H1 (cell line): Measurements from ENCODE around the gene RBM18. TPM values are rescaled to one million over a fixed set of nuclear protein-coding genes. Genes with fewer than 3 reads are reported as not detected.
A peak's percentile ranks its signal among the peaks of the same experiment; 100 is the strongest.

Experiments used
- CTCF ChIA-PET: fragments of 300-600 bp; sonication (Branson Sonifier 250); formaldehyde crosslinking; loops from one replicate; lab custom pipeline; 2021; ENCODE audit not compliant: partially characterized antibody; lab: Charles Lee
- POLR2A ChIA-PET: fragments of 300-600 bp; sonication (Branson Sonifier 250); formaldehyde crosslinking; loops from one replicate; lab custom pipeline; 2021; ENCODE audit warnings: inconsistent platforms; ENCODE audit not compliant: partially characterized antibody; lab: Charles Lee
- DNase-seq, 2 experiments: peaks; one replicate each; pipeline versions ENCODE4 v3.0.0 to v3.0.0-alpha.2; 2010 to 2022; ENCODE audit warnings: low spot score in 2 of 2, low read depth in 1 of 2, mixed read lengths in 1 of 2
- FAIRE-seq: peaks from 2 replicates; lab custom pipeline; 2011; peaks lifted over from hg19 to GRCh38; lab: Jason Lieb, UNC
- H2AFZ ChIP-seq: 2 replicates; pipeline ENCODE4 v1.8.1; 2012; ENCODE audit warnings: low read length, inconsistent platforms
- H2AK5ac ChIP-seq: 2 replicates; pipeline ENCODE4 v1.6.1; 2013; ENCODE audit warnings: low read depth, low read length
- H2BK120ac ChIP-seq: replicated peaks from 2 replicates; pipeline ENCODE3; 2013; ENCODE audit warnings: low read depth, low read length, inconsistent platforms
- H2BK12ac ChIP-seq: 2 replicates; pipeline ENCODE4 v1.6.1; 2013; ENCODE audit warnings: low read depth, low read length
- H2BK15ac ChIP-seq: 2 replicates; pipeline ENCODE4 v1.6.1; 2013; ENCODE audit warnings: low read length
- H2BK20ac ChIP-seq: 2 replicates; pipeline ENCODE4 v1.6.1; 2013; ENCODE audit warnings: low read length
- H2BK5ac ChIP-seq: 2 replicates; pipeline ENCODE4 v1.6.1; 2013; ENCODE audit warnings: low read depth, low read length
- H3K14ac ChIP-seq: 2 replicates; pipeline ENCODE4 v1.6.1; 2013; ENCODE audit warnings: inconsistent platforms; ENCODE audit not compliant: insufficient read length
- H3K18ac ChIP-seq: 2 replicates; pipeline ENCODE4 v1.6.1; 2013; ENCODE audit warnings: low read length; ENCODE audit errors: extremely low read depth
- H3K23ac ChIP-seq: 2 replicates; pipeline ENCODE4 v1.6.1; 2013; ENCODE audit warnings: inconsistent platforms; ENCODE audit not compliant: insufficient read length
- H3K23me2 ChIP-seq: 2 replicates; pipeline ENCODE4 v1.6.1; 2013; ENCODE audit warnings: low read depth, low read length
- H3K27ac ChIP-seq: 2 replicates; pipeline ENCODE4 v1.6.1; 2011; ENCODE audit warnings: low read depth, low read length, inconsistent platforms
- H3K27me3 ChIP-seq, 4 experiments: replicated peaks in 1 of 4; 1 replicate in 1 of 4; 2 replicates in 3 of 4; pipeline versions ENCODE4 v1.6.1 to v1.8.1; 2011 to 2013; ENCODE audit warnings: low read length in 3 of 4, mild to moderate bottlenecking in 3 of 4, inconsistent platforms in 2 of 4, mixed read lengths in 2 of 4, moderate library complexity in 1 of 4; ENCODE audit not compliant: control insufficient read depth in 3 of 4, insufficient read depth in 3 of 4; ENCODE audit errors: extremely low read depth in 1 of 4
- H3K36me3 ChIP-seq, 4 experiments: 2 replicates each; pipeline versions ENCODE4 v1.6.1 to v1.8.1; 2011 to 2013; ENCODE audit warnings: mild to moderate bottlenecking in 4 of 4, low read length in 3 of 4, moderate library complexity in 2 of 4, control low read depth in 1 of 4, inconsistent platforms in 1 of 4; ENCODE audit not compliant: insufficient read depth in 4 of 4, control insufficient read depth in 2 of 4
- H3K4ac ChIP-seq: replicated peaks from 2 replicates; pipeline ENCODE3; 2013; ENCODE audit warnings: low read length, low read depth, mixed read lengths, inconsistent platforms; ENCODE audit not compliant: insufficient read length
- H3K4me1 ChIP-seq, 4 experiments: replicated peaks in 1 of 4; 1 replicate in 1 of 4; 2 replicates in 3 of 4; pipeline versions ENCODE4 v1.6.1 to v1.8.1; 2011 to 2013; ENCODE audit warnings: low read length in 3 of 4, inconsistent platforms in 2 of 4, mixed read lengths in 1 of 4; ENCODE audit not compliant: insufficient read depth in 4 of 4, control insufficient read depth in 3 of 4
- H3K4me2 ChIP-seq, 2 experiments: 2 replicates each; pipeline versions ENCODE4 v1.6.1 to v1.8.1; 2011 to 2013; ENCODE audit warnings: low read depth in 2 of 2, low read length in 2 of 2, control low read depth in 1 of 2, inconsistent platforms in 1 of 2, mild to moderate bottlenecking in 1 of 2; ENCODE audit not compliant: insufficient read depth in 1 of 2
- H3K4me3 ChIP-seq, 4 experiments: fragments of 200-600, 300-600 bp in 1 of 4; sonication (generic), shearing (Covaris generic), sonication (Bioruptor Twin) in 1 of 4; 2 replicates each; pipeline versions ENCODE4 v1.5.1 to v1.8.1; 2011 to 2016; ENCODE audit warnings: low read length in 4 of 4, low read depth in 3 of 4, control low read depth in 2 of 4, inconsistent platforms in 2 of 4, mild to moderate bottlenecking in 2 of 4, mixed read lengths in 1 of 4, moderate library complexity in 1 of 4; ENCODE audit not compliant: insufficient read depth in 2 of 4; ENCODE audit errors: extremely low read depth in 1 of 4
- H3K56ac ChIP-seq: replicated peaks from 2 replicates; pipeline ENCODE3; 2013; ENCODE audit warnings: low read depth, mild to moderate bottlenecking, mixed read lengths, low read length, inconsistent platforms; ENCODE audit not compliant: insufficient read length
- H3K79me1 ChIP-seq: 2 replicates; pipeline ENCODE4 v1.6.1; 2013; ENCODE audit warnings: low read depth, low read length, control low read depth
- H3K79me2 ChIP-seq, 2 experiments: 2 replicates each; pipeline versions ENCODE4 v1.6.1 to v1.8.1; 2012 to 2013; ENCODE audit warnings: low read length in 2 of 2, mild to moderate bottlenecking in 2 of 2, inconsistent platforms in 1 of 2; ENCODE audit not compliant: insufficient read depth in 2 of 2, control insufficient read depth in 1 of 2
- H3K9ac ChIP-seq, 4 experiments: replicated peaks in 1 of 4; 1 replicate in 1 of 4; 2 replicates in 3 of 4; pipeline versions ENCODE4 v1.6.1 to v1.8.1; 2011 to 2013; ENCODE audit warnings: low read depth in 3 of 4, low read length in 3 of 4, control low read depth in 2 of 4, mild to moderate bottlenecking in 2 of 4, moderate library complexity in 2 of 4, inconsistent platforms in 1 of 4; ENCODE audit errors: extremely low read depth in 1 of 4
- H3K9me3 ChIP-seq, 2 experiments: 2 replicates each; pipeline versions ENCODE4 v1.6.1 to v1.8.1; 2012 to 2013; ENCODE audit warnings: mild to moderate bottlenecking in 2 of 2, moderate library complexity in 2 of 2, control low read depth in 1 of 2, inconsistent platforms in 1 of 2, low read depth in 1 of 2, low read length in 1 of 2, mixed read lengths in 1 of 2; ENCODE audit not compliant: insufficient read depth in 2 of 2
- H4K20me1 ChIP-seq, 2 experiments: replicated peaks in 1 of 2; 2 replicates each; pipeline versions ENCODE3 to v1.8.1; 2011 to 2013; ENCODE audit warnings: inconsistent platforms in 2 of 2, low read length in 2 of 2, mild to moderate bottlenecking in 1 of 2; ENCODE audit not compliant: insufficient read depth in 2 of 2, control insufficient read depth in 1 of 2
- H4K5ac ChIP-seq: 2 replicates; pipeline ENCODE4 v1.6.1; 2013; ENCODE audit warnings: low read length, low read depth, mixed read lengths, inconsistent platforms; ENCODE audit not compliant: insufficient read length
- H4K8ac ChIP-seq: 2 replicates; pipeline ENCODE4 v1.8.0; 2013; ENCODE audit warnings: mild to moderate bottlenecking, moderate library complexity, low read length, inconsistent platforms; ENCODE audit not compliant: insufficient read depth; ENCODE audit errors: extremely low read depth
- H4K91ac ChIP-seq: replicated peaks from 2 replicates; pipeline ENCODE3; 2013; ENCODE audit warnings: low read length, mixed read lengths, inconsistent platforms; ENCODE audit not compliant: insufficient read length
- ATF3 ChIP-seq: IDR thresholded peaks from 2 replicates; pipeline ENCODE4 v1.6.1; 2011; ENCODE audit warnings: low read depth, mild to moderate bottlenecking, low read length; ENCODE audit not compliant: insufficient read depth
- CBX5 ChIP-seq: fragments of 300-800, 300-1000 bp; sonication (generic); IDR thresholded peaks from 2 replicates; pipeline ENCODE4 v1.7.1; 2016; ENCODE audit warnings: antibody characterized with exemption, low read length, low read depth
- CBX8 ChIP-seq: fragments of 300-800, 300-1000 bp; sonication (generic); IDR thresholded peaks from 2 replicates; pipeline ENCODE4 v1.7.1; 2016; ENCODE audit warnings: low read depth, low read length, borderline replicate concordance
- CTCF ChIP-seq, 3 experiments: IDR thresholded peaks; 1 replicate in 2 of 3; 2 replicates in 1 of 3; pipeline versions ENCODE4 v1.5.1 to v1.6.1; 2011; ENCODE audit warnings: low read length in 3 of 3, mild to moderate bottlenecking in 3 of 3, inconsistent platforms in 2 of 3, low read depth in 1 of 3, moderate library complexity in 1 of 3; ENCODE audit not compliant: insufficient read depth in 1 of 3; ENCODE audit errors: control extremely low read depth in 1 of 3
- GTF2F1 ChIP-seq: IDR thresholded peaks from 2 replicates; pipeline ENCODE4 v1.6.1; 2012; ENCODE audit warnings: low read depth, low read length, improper control_type of control experiment, borderline replicate concordance
- RAD21 ChIP-seq, 2 experiments: IDR thresholded peaks in 1 of 2; conservative IDR thresholded peaks in 1 of 2; 2 replicates each; pipeline ENCODE4 v1.6.1; 2011; ENCODE audit warnings: low read depth in 2 of 2, low read length in 2 of 2, improper control_type of control experiment in 1 of 2, inconsistent platforms in 1 of 2, mild to moderate bottlenecking in 1 of 2, moderate library complexity in 1 of 2
- RXRA ChIP-seq: IDR thresholded peaks from 2 replicates; pipeline ENCODE4 v1.6.1; 2011; ENCODE audit warnings: low read depth, mild to moderate bottlenecking, low read length, moderate library complexity; ENCODE audit not compliant: insufficient read depth
- SP1 ChIP-seq: IDR thresholded peaks from 2 replicates; pipeline ENCODE4 v1.6.1; 2011; ENCODE audit warnings: low read depth, low read length
- SP2 ChIP-seq: IDR thresholded peaks from 2 replicates; pipeline ENCODE4 v1.6.1; 2012; ENCODE audit warnings: mild to moderate bottlenecking, low read length, inconsistent platforms
- TBP ChIP-seq: IDR thresholded peaks from 2 replicates; pipeline ENCODE4 v1.6.1; 2011; ENCODE audit warnings: low read depth, low read length, improper control_type of control experiment
- TEAD4 ChIP-seq: IDR thresholded peaks from 2 replicates; pipeline ENCODE4 v1.6.1; 2012; ENCODE audit warnings: low read depth, low read length, inconsistent platforms, mixed read lengths
- WGBS, 2 experiments: shearing (Covaris generic) in 1 of 2; methylation state at CpG; one replicate each; pipeline versions ENCODE4 v1.1.6 to v1.1.7; 2013 to 2015; ENCODE audit warnings: low lambda C conversion rate in 2 of 2, mixed read lengths in 2 of 2, inconsistent platforms in 1 of 2, low coverage in 1 of 2, missing lambda C conversion rate in 1 of 2; ENCODE audit not compliant: insufficient replicate concordance in 2 of 2, insufficient coverage in 1 of 2, insufficient read length in 1 of 2; ENCODE audit errors: extremely low coverage in 1 of 2, missing lambda C conversion rate in 1 of 2; 5-methylcytosine and 5-hydroxymethylcytosine counted together
- polyA plus RNA-seq, 7 experiments: library from polyadenylated mRNA; depleted of rRNA in 3 of 7; stranded (reverse) in 5 of 7; unstranded in 2 of 7; fragments of >200 nt in 5 of 7; fragments of 200-250 nt in 2 of 7; gene quantifications; 1 replicate in 5 of 7; 2 replicates in 1 of 7; 4 replicates in 1 of 7; pipeline versions ENCODE4 v1.2.1 to v1.2.3, GENCODE V29; 2011 to 2013; ENCODE audit warnings: missing spikeins in 2 of 7, mixed read lengths in 2 of 7
- total RNA-seq: library from RNA; stranded (reverse); fragmentation: NEBNext Ultra II Directional; extraction: Animal tissue kit (Norgen Biotek cat#: 25700); gene quantifications from 2 replicates; pipeline ENCODE4 v1.2.1, GENCODE V29; 2021

RBM18 gene
- total and polyA plus RNA-seq, 2 of the 8 experiments (the other 6 are each of a cell fraction or from before 2014, with no cell fraction given), result 5.9 to 14.3 TPM

- DNase-seq, result no peak
- H3K4ac ChIP-seq, result no peak overlapping the region
- no peak overlapping the region for H2BK5ac ChIP-seq
- H3K4me1 ChIP-seq, result peaks cover 0 to 28% (median 16%) of the 10 kb centered on the region in 4 experiments; a peak in 6 of 7 replicates
- no peak for FAIRE-seq
- no peak overlapping the region for H4K8ac ChIP-seq
- peaks cover 0 to 4% (median 0%) of the 10 kb centered on the region in 4 experiments; a peak in 1 of 8 replicates for H3K36me3 ChIP-seq
- H3K4me2 ChIP-seq, result peak overlapping the region; percentile 57 to 77
- ChIA-PET POLR2A (no interaction called here), CTCF (interaction anchor here (2.1 kb wide), 1 partner anchor 104 kb away, joined by 12 read pairs; no protein-coding TSS in a partner anchor)
- no peak overlapping the region for H2BK15ac ChIP-seq
- H3K79me2 ChIP-seq, result no peaks in the 10 kb centered on the region
- no peak overlapping the region for H2AFZ ChIP-seq
- no peak overlapping the region for H4K91ac ChIP-seq
- H3K4me3 ChIP-seq, result peak overlapping the region; percentile 29 to 63 (median 41)
- no peak overlapping the region for H2BK20ac ChIP-seq
- H3K23ac ChIP-seq, result no peak overlapping the region
- H3K27me3 ChIP-seq, result peaks cover 70 to 92% (median 83%) of the 10 kb centered on the region in 4 experiments
- H2BK12ac ChIP-seq, result no peak overlapping the region
- 4% methylated on average over 27 of the region's 38 CpGs; no CpG with 5 or more reads in 1 of the 2 experiments for WGBS, 2 experiments
- H2AK5ac ChIP-seq, result no peak overlapping the region
- H3K56ac ChIP-seq, result no peak overlapping the region
- no peak overlapping the region; the same call in 1 of the 2 replicates for H3K18ac ChIP-seq
- peaks cover 4% of the 10 kb centered on the region; the same call in 1 of the 2 replicates for H3K23me2 ChIP-seq
- H3K79me1 ChIP-seq, result no peaks in the 10 kb centered on the region
- H3K9ac ChIP-seq, result no peak overlapping the region
- no peak overlapping the region for H3K14ac ChIP-seq
- peaks cover 11 to 30% of the 10 kb centered on the region in 2 experiments for H4K20me1 ChIP-seq
- no peak overlapping the region for H2BK120ac ChIP-seq
- no peak overlapping the region for H3K27ac ChIP-seq
- H4K5ac ChIP-seq, result no peak overlapping the region
- H3K9me3 ChIP-seq, result no peaks in the 10 kb centered on the region
- no peak for TF ChIP-seq GTF2F1
- TF ChIP-seq SP2, result no peak
- TF ChIP-seq SP1, result no peak
- no peak for TF ChIP-seq CBX5
- TF ChIP-seq RAD21 (IDR thresholded peaks at IDR 0.05 in 1 of 2, conservative IDR thresholded peaks at IDR 0.05 in 1 of 2; ENCODE audit: low read depth in 2 of 2, low read length in 2 of 2), result no peak
- no peak for TF ChIP-seq TEAD4
- TF ChIP-seq RXRA, result no peak
- TF ChIP-seq TBP, result no peak
- no peak for TF ChIP-seq ATF3
- no peak for TF ChIP-seq CTCF (IDR thresholded peaks at IDR 0.05; ENCODE audit: control extremely low read depth in 1 of 3, insufficient read depth in 1 of 3, low read depth in 1 of 3, low read length in 3 of 3)
- no peak for TF ChIP-seq CBX8
These were observed 36.5 kb downstream of the RBM18 start for GRCh38 chr9:122228191-122228567.
